ENCODE results near the gene IRF2BP1. TPM values are rescaled to one million over a fixed set of nuclear protein-coding genes. Genes with fewer than 3 reads are reported as not detected.
A peak's percentile ranks its signal among the peaks of the same experiment; 100 is the strongest.

IRF2BP1 gene
- total and polyA plus RNA-seq, 2 of the 13 experiments (the other 11 are each of a cell fraction or from before 2014, with no cell fraction given) = 4.3 to 14.3 TPM

DNA sequence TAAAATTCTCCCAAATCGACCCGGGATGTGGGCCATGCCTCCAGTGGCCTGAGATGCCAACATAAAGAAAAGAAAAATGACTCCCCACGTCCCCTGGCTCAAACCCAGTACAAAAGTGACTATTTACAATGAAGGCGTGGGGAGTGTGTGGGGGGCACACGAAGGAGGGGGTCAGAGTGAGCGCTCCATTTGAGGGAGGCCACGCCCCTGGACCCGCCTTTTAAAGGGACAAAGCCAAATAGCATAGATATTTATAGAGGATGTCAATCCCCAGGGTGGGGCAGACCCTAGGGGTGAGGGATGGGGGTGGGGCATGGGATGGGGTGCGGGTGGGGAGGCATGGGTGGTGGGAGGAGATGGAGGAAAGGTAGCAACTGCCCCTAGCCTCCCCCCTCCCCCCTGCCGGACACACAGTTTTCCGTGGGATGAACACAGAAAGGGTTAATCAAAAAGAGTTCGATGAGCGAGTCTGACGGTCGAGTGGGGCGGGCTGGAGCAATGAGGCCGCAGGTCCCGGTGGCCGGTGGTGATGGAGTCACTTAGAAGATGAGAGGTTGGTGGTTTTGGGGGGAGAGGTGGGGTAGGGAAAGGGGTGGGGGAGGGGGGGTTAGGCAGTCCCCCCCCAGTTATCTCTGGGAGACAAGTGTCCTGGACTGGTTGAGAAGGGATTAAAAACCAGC, 48.8 kb upstream of the IRF2BP1 start:
- peaks cover 2 to 35% of the 10 kb centered on the region in 2 experiments for H3K27me3 ChIP-seq (ENCODE audit: control insufficient read depth in 1 of 2, insufficient read depth in 2 of 2, low read length in 2 of 2)
- CTCF ChIA-PET (ENCODE audit: low intra/inter-chr PET ratio, low total read pairs) = no interaction called here
- ATAC-seq (no peak), DNase-seq (ENCODE audit: low spot score) (no peak), FAIRE-seq (no peak)
- H3K9me3 ChIP-seq (ENCODE audit: low read length) = no peaks in the 10 kb centered on the region
- no peak overlapping the region for H3K4me2 ChIP-seq (ENCODE audit: low read depth, low read length)
- BruUV-seq (replicated peaks) = no TSS peak
- WGBS (ENCODE audit: low lambda C conversion rate) = 6% methylated on average over 19 of the region's 19 CpGs
- H3K27ac ChIP-seq (ENCODE audit: extremely low read length, insufficient read depth, low read length) = no peak overlapping the region
- no peaks in the 10 kb centered on the region for H3K79me2 ChIP-seq (ENCODE audit: insufficient read depth, low read length)
- H2AFZ ChIP-seq (ENCODE audit: low read length) = no peak overlapping the region
- in situ Hi-C loops (cut with HindIII; ENCODE audit: extremely low pct_ligation_motif_present, low pct_unique_long_range_greater_than_20kb) = no loop called here
- H3K36me3 ChIP-seq (replicated peaks in 1 of 2; ENCODE audit: control insufficient read depth in 1 of 2, insufficient read depth in 2 of 2, low read length in 2 of 2) = no peaks in the 10 kb centered on the region
- no peak for TF ChIP-seq SP1 (IDR thresholded peaks at IDR 0.05)
- 0 out of 2 replicates have a peak, but pooled peaks have one; percentile 35 for TF ChIP-seq SP1 (CRISPR knock-in tag; IDR thresholded peaks at IDR 0.05)
- TF ChIP-seq, protein P1, sequence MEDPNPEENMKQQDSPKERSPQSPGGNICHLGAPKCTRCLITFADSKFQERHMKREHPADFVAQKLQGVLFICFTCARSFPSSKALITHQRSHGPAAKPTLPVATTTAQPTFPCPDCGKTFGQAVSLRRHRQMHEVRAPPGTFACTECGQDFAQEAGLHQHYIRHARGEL (CRISPR knock-in tag; IDR thresholded peaks at IDR 0.05) = no peak
- no peak overlapping the region for H3K9ac ChIP-seq (ENCODE audit: insufficient read depth, low read depth, low read length)
- POLR2A ChIA-PET = no interaction called here
- intact Hi-C loops (cut with micrococcal nuclease; ENCODE audit: unreplicated experiment) = no loop called here
- H3K4me3 ChIP-seq (replicated peaks in 1 of 3; ENCODE audit: insufficient read depth in 1 of 3, low read depth in 2 of 3, low read length in 3 of 3) = no peak overlapping the region
- no peaks in the 10 kb centered on the region for H4K20me1 ChIP-seq (ENCODE audit: insufficient read depth, low read length)
- no peaks in the 10 kb centered on the region for H3K4me1 ChIP-seq (ENCODE audit: insufficient read depth, low read length)

DNA sequence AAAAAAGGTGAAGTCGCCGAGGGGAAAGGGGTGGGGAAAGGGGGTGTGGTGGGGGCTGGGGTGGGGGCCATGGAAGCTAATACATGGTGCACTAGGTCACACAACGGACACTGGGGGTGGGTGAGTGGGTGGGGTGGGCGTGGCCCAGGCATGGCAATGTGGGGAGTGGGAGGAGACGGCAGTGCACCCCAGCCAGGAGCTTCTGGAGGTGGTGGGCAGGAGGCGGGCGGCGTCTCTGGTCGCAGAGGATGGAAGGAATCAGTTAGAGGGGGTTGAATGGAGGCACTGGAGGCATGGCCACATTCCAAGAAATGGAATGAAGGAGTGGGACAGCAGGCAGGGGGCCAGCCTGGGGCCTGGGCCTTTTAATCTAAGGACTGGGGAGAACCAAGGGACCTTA, 47.8 kb upstream of the IRF2BP1 start:
- WGBS (ENCODE audit: low lambda C conversion rate) = 13% methylated on average over 9 of the region's 9 CpGs
- DNase-seq (ENCODE audit: low spot score) (no peak), ATAC-seq (no peak), FAIRE-seq (no peak)
- H3K27ac ChIP-seq (ENCODE audit: extremely low read length, insufficient read depth, low read length) = no peak overlapping the region
- no peaks in the 10 kb centered on the region for H3K79me2 ChIP-seq (ENCODE audit: insufficient read depth, low read length)
- intact Hi-C loops (cut with micrococcal nuclease; ENCODE audit: unreplicated experiment) = no loop called here
- H3K9me3 ChIP-seq (ENCODE audit: low read length) = no peaks in the 10 kb centered on the region
- no peaks in the 10 kb centered on the region for H4K20me1 ChIP-seq (ENCODE audit: insufficient read depth, low read length)
- no peaks in the 10 kb centered on the region for H3K36me3 ChIP-seq (replicated peaks in 1 of 2; ENCODE audit: control insufficient read depth in 1 of 2, insufficient read depth in 2 of 2, low read length in 2 of 2)
- ChIA-PET POLR2A (no interaction called here), CTCF (ENCODE audit: low intra/inter-chr PET ratio, low total read pairs) (no interaction called here)
- H3K9ac ChIP-seq (ENCODE audit: insufficient read depth, low read depth, low read length) = no peak overlapping the region
- in situ Hi-C loops (cut with HindIII; ENCODE audit: extremely low pct_ligation_motif_present, low pct_unique_long_range_greater_than_20kb) = no loop called here
- H3K4me2 ChIP-seq (ENCODE audit: low read depth, low read length) = no peak overlapping the region
- no peak overlapping the region for H2AFZ ChIP-seq (ENCODE audit: low read length)
- no peak overlapping the region for H3K4me3 ChIP-seq (replicated peaks in 1 of 3; ENCODE audit: insufficient read depth in 1 of 3, low read depth in 2 of 3, low read length in 3 of 3)
- BruUV-seq (replicated peaks) = no TSS peak
- peaks cover 2 to 38% of the 10 kb centered on the region in 2 experiments for H3K27me3 ChIP-seq (ENCODE audit: control insufficient read depth in 1 of 2, insufficient read depth in 2 of 2, low read length in 2 of 2)
- H3K4me1 ChIP-seq (ENCODE audit: insufficient read depth, low read length) = no peaks in the 10 kb centered on the region
- TF ChIP-seq, protein P2, sequence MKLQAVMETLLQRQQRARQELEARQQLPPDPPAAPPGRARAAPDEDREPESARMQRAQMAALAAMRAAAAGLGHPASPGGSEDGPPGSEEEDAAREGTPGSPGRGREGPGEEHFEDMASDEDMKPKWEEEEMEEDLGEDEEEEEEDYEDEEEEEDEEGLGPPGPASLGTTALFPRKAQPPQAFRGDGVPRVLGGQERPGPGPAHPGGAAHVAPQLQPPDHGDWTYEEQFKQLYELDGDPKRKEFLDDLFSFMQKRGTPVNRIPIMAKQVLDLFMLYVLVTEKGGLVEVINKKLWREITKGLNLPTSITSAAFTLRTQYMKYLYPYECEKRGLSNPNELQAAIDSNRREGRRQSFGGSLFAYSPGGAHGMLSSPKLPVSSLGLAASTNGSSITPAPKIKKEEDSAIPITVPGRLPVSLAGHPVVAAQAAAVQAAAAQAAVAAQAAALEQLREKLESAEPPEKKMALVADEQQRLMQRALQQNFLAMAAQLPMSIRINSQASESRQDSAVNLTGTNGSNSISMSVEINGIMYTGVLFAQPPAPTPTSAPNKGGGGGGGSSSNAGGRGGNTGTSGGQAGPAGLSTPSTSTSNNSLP (IDR thresholded peaks at IDR 0.05; ENCODE audit: low read depth, low read length) = no peak
- TF ChIP-seq ZNF605 (CRISPR knock-in tag; IDR thresholded peaks at IDR 0.05) (no peak), CBX5 (CRISPR knock-in tag; IDR thresholded peaks at IDR 0.05; ENCODE audit: borderline replicate concordance) (no peak), ZSCAN29 (CRISPR knock-in tag; conservative IDR thresholded peaks at IDR 0.05) (no peak), NR2F6 (IDR thresholded peaks at IDR 0.05) (no peak), NR2F6 (CRISPR knock-in tag; IDR thresholded peaks at IDR 0.05) (no peak), DR1 (CRISPR knock-in tag; IDR thresholded peaks at IDR 0.05) (no peak), SIX4 (CRISPR knock-in tag; IDR thresholded peaks at IDR 0.05) (no peak), HDAC1 (CRISPR knock-in tag; IDR thresholded peaks at IDR 0.05) (no peak), ZNF749 (CRISPR knock-in tag; IDR thresholded peaks at IDR 0.05; ENCODE audit: borderline replicate concordance) (no peak)
- TF ChIP-seq, protein P3, sequence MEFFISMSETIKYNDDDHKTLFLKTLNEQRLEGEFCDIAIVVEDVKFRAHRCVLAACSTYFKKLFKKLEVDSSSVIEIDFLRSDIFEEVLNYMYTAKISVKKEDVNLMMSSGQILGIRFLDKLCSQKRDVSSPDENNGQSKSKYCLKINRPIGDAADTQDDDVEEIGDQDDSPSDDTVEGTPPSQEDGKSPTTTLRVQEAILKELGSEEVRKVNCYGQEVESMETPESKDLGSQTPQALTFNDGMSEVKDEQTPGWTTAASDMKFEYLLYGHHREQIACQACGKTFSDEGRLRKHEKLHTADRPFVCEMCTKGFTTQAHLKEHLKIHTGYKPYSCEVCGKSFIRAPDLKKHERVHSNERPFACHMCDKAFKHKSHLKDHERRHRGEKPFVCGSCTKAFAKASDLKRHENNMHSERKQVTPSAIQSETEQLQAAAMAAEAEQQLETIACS (CRISPR knock-in tag; IDR thresholded peaks at IDR 0.05) = no peak
- TF ChIP-seq, protein P4, sequence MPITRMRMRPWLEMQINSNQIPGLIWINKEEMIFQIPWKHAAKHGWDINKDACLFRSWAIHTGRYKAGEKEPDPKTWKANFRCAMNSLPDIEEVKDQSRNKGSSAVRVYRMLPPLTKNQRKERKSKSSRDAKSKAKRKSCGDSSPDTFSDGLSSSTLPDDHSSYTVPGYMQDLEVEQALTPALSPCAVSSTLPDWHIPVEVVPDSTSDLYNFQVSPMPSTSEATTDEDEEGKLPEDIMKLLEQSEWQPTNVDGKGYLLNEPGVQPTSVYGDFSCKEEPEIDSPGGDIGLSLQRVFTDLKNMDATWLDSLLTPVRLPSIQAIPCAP (CRISPR knock-in tag; IDR thresholded peaks at IDR 0.05; ENCODE audit: low read depth) = no peak

Measured in HepG2 (cell line).